ENCODE results near the gene DGKK.

DGKK gene

GRCh38 chrX:50470103-50471031 lies at the start of gene DGKK:
Gene DGKK (minus strand): TSS chrX:50470825. CDS start chrX:50470678, 147 bp downstream.
- in situ Hi-C loops (cut with HindIII; ENCODE audit: low sequenced_read_pairs) = no loop called here

- in situ Hi-C loops (cut with HindIII; ENCODE audit: low sequenced_read_pairs) = no loop called here
Measured at GRCh38 chrX:50514811-50515210, 44.2 kb upstream of the DGKK start.

- in situ Hi-C loops (cut with HindIII; ENCODE audit: low sequenced_read_pairs) = no loop called here
Measured at GRCh38 chrX:50497114-50497513, 26.5 kb upstream of the DGKK start.

GRCh38 chrX:50495616-50496015 lies 25.0 kb upstream of the DGKK start:
- in situ Hi-C loops (cut with HindIII; ENCODE audit: low sequenced_read_pairs) = no loop called here

GRCh38 chrX:50492720-50493119 lies 22.1 kb upstream of the DGKK start:
- in situ Hi-C loops (cut with HindIII; ENCODE audit: low sequenced_read_pairs) = loop anchor here (5.0 kb wide), 1 partner anchor 60 kb away; no protein-coding TSS in a partner anchor

- in situ Hi-C loops (cut with HindIII; ENCODE audit: low sequenced_read_pairs) = no loop called here
Measured at GRCh38 chrX:50484662-50485061, 14.0 kb upstream of the DGKK start.

- in situ Hi-C loops (cut with HindIII; ENCODE audit: low sequenced_read_pairs) = no loop called here
Measured at GRCh38 chrX:50483283-50483682, 12.7 kb upstream of the DGKK start.

- in situ Hi-C loops (cut with HindIII; ENCODE audit: low sequenced_read_pairs) = no loop called here
Measured at GRCh38 chrX:50475208-50475607, 4.6 kb upstream of the DGKK start.

GRCh38 chrX:50471390-50471789 lies 765 bp upstream of the DGKK start:
- in situ Hi-C loops (cut with HindIII; ENCODE audit: low sequenced_read_pairs) = no loop called here

GRCh38 chrX:50469206-50469605 lies 1.4 kb downstream of the DGKK start:
- in situ Hi-C loops (cut with HindIII; ENCODE audit: low sequenced_read_pairs) = no loop called here

- in situ Hi-C loops (cut with HindIII; ENCODE audit: low sequenced_read_pairs) = no loop called here
Measured at GRCh38 chrX:50459615-50460014, 11.0 kb downstream of the DGKK start.

GRCh38 chrX:50458483-50458882 lies 12.1 kb downstream of the DGKK start:
- in situ Hi-C loops (cut with HindIII; ENCODE audit: low sequenced_read_pairs) = no loop called here

GRCh38 chrX:50456712-50457484 lies 13.7 kb downstream of the DGKK start:
- in situ Hi-C loops (cut with HindIII; ENCODE audit: low sequenced_read_pairs) = no loop called here

GRCh38 chrX:50452782-50453181 lies 17.8 kb downstream of the DGKK start:
- in situ Hi-C loops (cut with HindIII; ENCODE audit: low sequenced_read_pairs) = no loop called here

GRCh38 chrX:50450324-50450723 lies 20.3 kb downstream of the DGKK start:
- in situ Hi-C loops (cut with HindIII; ENCODE audit: low sequenced_read_pairs) = no loop called here

GRCh38 chrX:50448565-50448964 lies 22.1 kb downstream of the DGKK start:
- in situ Hi-C loops (cut with HindIII; ENCODE audit: low sequenced_read_pairs) = no loop called here

GRCh38 chrX:50447535-50447934 lies 23.1 kb downstream of the DGKK start:
- in situ Hi-C loops (cut with HindIII; ENCODE audit: low sequenced_read_pairs) = no loop called here

- in situ Hi-C loops (cut with HindIII; ENCODE audit: low sequenced_read_pairs) = no loop called here
Measured at GRCh38 chrX:50442426-50443116, 28.1 kb downstream of the DGKK start.

- in situ Hi-C loops (cut with HindIII; ENCODE audit: low sequenced_read_pairs) = no loop called here
Measured at GRCh38 chrX:50436797-50437196, 33.8 kb downstream of the DGKK start.

GRCh38 chrX:50432829-50433289 lies 37.8 kb downstream of the DGKK start:
- in situ Hi-C loops (cut with HindIII; ENCODE audit: low sequenced_read_pairs) = loop anchor here (5.0 kb wide), 1 partner anchor 59 kb away; no protein-coding TSS in a partner anchor

- in situ Hi-C loops (cut with HindIII; ENCODE audit: low sequenced_read_pairs) = loop anchor here (5.0 kb wide), 1 partner anchor 61 kb away; no protein-coding TSS in a partner anchor
Measured at GRCh38 chrX:50431623-50432022, 39.0 kb downstream of the DGKK start.

All from endothelial cell of hepatic sinusoid (primary cell).